Mesendoderm (in vitro differentiated cells): ENCODE measurements around the gene TUBB2B.

Experiments used
- DNase-seq: peaks from one replicate; pipeline ENCODE4 v3.0.0; 2013
- H2AK5ac ChIP-seq: 2 replicates; pipeline ENCODE4 v1.6.1; 2013; ENCODE audit warnings: low read length, inconsistent platforms
- H2BK120ac ChIP-seq: 2 replicates; pipeline ENCODE4 v1.6.1; 2013; ENCODE audit warnings: low read depth, mild to moderate bottlenecking, low read length, moderate library complexity, mixed read lengths
- H2BK15ac ChIP-seq: replicated peaks from 2 replicates; pipeline ENCODE4 v1.6.1; 2013; ENCODE audit warnings: low read depth, mild to moderate bottlenecking, moderate library complexity
- H2BK5ac ChIP-seq: 2 replicates; pipeline ENCODE4 v1.6.1; 2013; ENCODE audit warnings: low read length, inconsistent platforms
- H3K18ac ChIP-seq: 2 replicates; pipeline ENCODE4 v1.6.1; 2013; ENCODE audit warnings: mild to moderate bottlenecking, low read length, mixed read lengths
- H3K23ac ChIP-seq: one replicate; pipeline ENCODE4 v1.6.1; 2013; ENCODE audit warnings: low read length
- H3K27ac ChIP-seq: 2 replicates; pipeline ENCODE4 v1.5.1; 2013; ENCODE audit warnings: low read depth, mild to moderate bottlenecking, inconsistent platforms, low read length, moderate library complexity
- H3K27me3 ChIP-seq: 2 replicates; pipeline ENCODE4 v1.6.1; 2013; ENCODE audit warnings: low read length, control low read depth, mild to moderate bottlenecking, inconsistent platforms; ENCODE audit not compliant: insufficient read depth, poor library complexity
- H3K36me3 ChIP-seq: 2 replicates; pipeline ENCODE4 v1.6.1; 2013; ENCODE audit warnings: low read length, inconsistent platforms; ENCODE audit not compliant: control insufficient read depth, insufficient read depth
- H3K4ac ChIP-seq: one replicate; pipeline ENCODE4 v1.6.1; 2013; ENCODE audit warnings: low read depth, mild to moderate bottlenecking, low read length, moderate library complexity
- H3K4me1 ChIP-seq: 2 replicates; pipeline ENCODE4 v1.6.1; 2013; ENCODE audit warnings: low read depth, low read length, inconsistent platforms; ENCODE audit not compliant: control insufficient read depth
- H3K4me2 ChIP-seq: 2 replicates; pipeline ENCODE4 v1.6.1; 2013; ENCODE audit warnings: low read length
- H3K4me3 ChIP-seq: 2 replicates; pipeline ENCODE4 v1.5.1; 2013; ENCODE audit warnings: mild to moderate bottlenecking, low read length
- H3K56ac ChIP-seq: one replicate; pipeline ENCODE4 v1.6.1; 2013; ENCODE audit warnings: low read length
- H3K79me1 ChIP-seq: 2 replicates; pipeline ENCODE4 v1.6.1; 2013; ENCODE audit warnings: low read length, inconsistent platforms
- H3K79me2 ChIP-seq: 2 replicates; pipeline ENCODE4 v1.6.1; 2013; ENCODE audit warnings: mild to moderate bottlenecking, low read length; ENCODE audit not compliant: control insufficient read depth, insufficient read depth
- H3K9ac ChIP-seq: 2 replicates; pipeline ENCODE4 v1.6.1; 2013; ENCODE audit warnings: low read length, inconsistent platforms
- H4K5ac ChIP-seq: one replicate; pipeline ENCODE4 v1.6.1; 2013; ENCODE audit warnings: low read length
- H4K8ac ChIP-seq: one replicate; pipeline ENCODE4 v1.6.1; 2013; ENCODE audit warnings: low read depth, mild to moderate bottlenecking, control low read depth, low read length, moderate library complexity
- WGBS: extraction: QIAGEN DNeasy Blood & Tissue Kit; methylation state at CpG from one replicate; pipeline ENCODE4 v1.1.7; 2013; ENCODE audit warnings: low lambda C conversion rate, missing lambda C conversion rate; ENCODE audit not compliant: insufficient coverage; ENCODE audit errors: extremely low coverage; 5-methylcytosine and 5-hydroxymethylcytosine counted together

The TUBB2B gene

DNA sequence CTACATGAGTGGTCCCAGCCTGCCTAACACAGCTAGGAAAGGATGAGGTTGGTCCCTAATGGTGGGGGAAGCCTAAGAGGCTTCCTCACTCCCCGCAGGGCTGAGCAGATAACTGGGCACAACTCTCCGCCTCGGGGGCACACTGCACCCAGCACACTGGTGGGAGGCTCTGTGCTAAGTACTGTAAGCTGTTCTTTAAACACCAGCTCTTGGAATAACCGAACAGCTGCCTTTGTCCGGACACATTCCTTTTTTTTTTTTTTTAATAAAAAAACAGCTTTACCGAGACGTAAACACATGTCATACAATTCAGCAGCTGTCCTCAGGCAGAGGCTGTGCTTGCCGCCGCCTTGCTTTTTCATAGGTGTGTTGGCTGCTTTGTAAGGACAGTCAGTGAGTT is 38.2 kb upstream of the TUBB2B start:
- H2BK15ac ChIP-seq, result no peak overlapping the region
- no peak overlapping the region for H2BK120ac ChIP-seq
- no peak overlapping the region for H3K56ac ChIP-seq
- peaks cover 48% of the 10 kb centered on the region for H3K79me2 ChIP-seq
- H3K36me3 ChIP-seq, result peaks cover 3% of the 10 kb centered on the region
- H4K5ac ChIP-seq, result no peak overlapping the region
- peaks cover 28% of the 10 kb centered on the region for H3K79me1 ChIP-seq
- H2AK5ac ChIP-seq, result no peak overlapping the region
- H3K9ac ChIP-seq, result no peak overlapping the region
- H3K4ac ChIP-seq, result no peak overlapping the region
- no peak overlapping the region for H4K8ac ChIP-seq
- no CpG with 5 or more reads among the region's 9 CpGs for WGBS
- peaks cover under 1% of the 10 kb centered on the region for H3K4me1 ChIP-seq
- no peak overlapping the region for H3K18ac ChIP-seq
- H3K4me2 ChIP-seq, result no peak overlapping the region
- H3K4me3 ChIP-seq, result no peak overlapping the region
- no peak overlapping the region for H3K27ac ChIP-seq
- H2BK5ac ChIP-seq, result no peak overlapping the region
- H3K27me3 ChIP-seq, result no peaks in the 10 kb centered on the region
- no peak for DNase-seq
- no peak overlapping the region for H3K23ac ChIP-seq

DNA sequence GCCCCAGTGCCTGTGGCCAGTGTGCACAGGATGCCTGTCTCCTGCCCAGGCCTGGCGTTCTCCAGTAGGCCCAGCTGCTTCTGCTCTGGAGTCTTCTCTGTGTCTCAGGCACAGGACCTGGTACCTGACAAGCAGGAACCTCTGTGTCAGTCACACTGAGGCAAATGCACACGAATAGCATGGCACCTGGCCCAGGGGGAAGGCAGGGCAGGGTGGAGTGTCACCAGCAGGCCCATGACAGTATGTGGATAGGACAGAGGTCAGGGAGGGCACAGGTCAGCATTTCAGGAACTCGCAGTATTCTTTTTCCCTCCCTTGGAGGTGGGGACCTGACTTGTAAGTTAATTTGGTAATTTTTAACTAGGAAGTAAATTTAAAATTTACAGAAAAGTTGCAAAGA is 36.9 kb upstream of the TUBB2B start:
- no peak overlapping the region for H3K9ac ChIP-seq
- H4K8ac ChIP-seq, result no peak overlapping the region

DNA sequence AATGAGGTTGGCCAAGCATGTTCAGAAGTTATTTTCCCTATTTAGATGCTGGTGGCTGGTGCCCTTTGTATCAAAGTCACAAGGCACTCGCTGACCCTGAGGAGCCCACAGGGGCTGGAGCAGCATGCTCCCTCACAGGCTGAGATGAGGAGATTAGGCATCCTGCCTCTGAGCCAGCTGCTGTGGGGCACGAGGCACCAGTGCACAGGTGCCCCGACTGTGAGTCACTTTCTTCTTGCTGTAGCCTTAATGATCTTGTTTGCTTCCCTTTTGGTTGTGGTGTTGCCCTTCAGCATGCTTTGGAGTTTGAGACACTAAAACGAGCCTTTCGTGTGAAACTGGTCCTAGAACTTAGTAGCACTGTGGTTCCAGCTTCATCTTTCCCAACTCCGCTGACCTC is 35.6 kb upstream of the TUBB2B start:
- no peak overlapping the region for H2BK15ac ChIP-seq
- peaks cover 64% of the 10 kb centered on the region for H3K79me2 ChIP-seq
- H4K5ac ChIP-seq, result no peak overlapping the region
- DNase-seq, result no peak
- H3K27me3 ChIP-seq, result no peaks in the 10 kb centered on the region
- no peak overlapping the region for H2AK5ac ChIP-seq
- peaks cover 3% of the 10 kb centered on the region for H3K4me1 ChIP-seq
- no CpG with 5 or more reads among the region's 6 CpGs for WGBS
- H3K27ac ChIP-seq, result no peak overlapping the region
- no peak overlapping the region for H3K4me2 ChIP-seq
- H3K56ac ChIP-seq, result no peak overlapping the region
- no peak overlapping the region for H3K4me3 ChIP-seq
- no peak overlapping the region for H2BK120ac ChIP-seq
- no peak overlapping the region for H3K18ac ChIP-seq
- H3K9ac ChIP-seq, result no peak overlapping the region
- H4K8ac ChIP-seq, result no peak overlapping the region
- H3K79me1 ChIP-seq, result peaks cover 23% of the 10 kb centered on the region
- no peak overlapping the region for H3K23ac ChIP-seq
- H2BK5ac ChIP-seq, result no peak overlapping the region
- H3K4ac ChIP-seq, result no peak overlapping the region
- H3K36me3 ChIP-seq, result peaks cover 3% of the 10 kb centered on the region

More for the DNA sequence above, 36.9 kb upstream of the TUBB2B start:
- DNase-seq, result no peak
- WGBS, result no CpG with 5 or more reads among the region's 3 CpGs
- Histone ChIP-seq H3K79me2 (peaks cover 59% of the 10 kb centered on the region), H2BK5ac (no peak overlapping the region), H2BK15ac (no peak overlapping the region), H3K23ac (no peak overlapping the region), H3K4ac (no peak overlapping the region), H4K5ac (no peak overlapping the region), H3K4me2 (no peak overlapping the region), H3K4me3 (no peak overlapping the region), H3K27ac (no peak overlapping the region), H3K36me3 (peaks cover 3% of the 10 kb centered on the region), H3K18ac (no peak overlapping the region), H2BK120ac (no peak overlapping the region), H3K56ac (no peak overlapping the region), H2AK5ac (no peak overlapping the region), H3K4me1 (peaks cover 3% of the 10 kb centered on the region), H3K79me1 (peaks cover 27% of the 10 kb centered on the region), H3K27me3 (no peaks in the 10 kb centered on the region)

DNA sequence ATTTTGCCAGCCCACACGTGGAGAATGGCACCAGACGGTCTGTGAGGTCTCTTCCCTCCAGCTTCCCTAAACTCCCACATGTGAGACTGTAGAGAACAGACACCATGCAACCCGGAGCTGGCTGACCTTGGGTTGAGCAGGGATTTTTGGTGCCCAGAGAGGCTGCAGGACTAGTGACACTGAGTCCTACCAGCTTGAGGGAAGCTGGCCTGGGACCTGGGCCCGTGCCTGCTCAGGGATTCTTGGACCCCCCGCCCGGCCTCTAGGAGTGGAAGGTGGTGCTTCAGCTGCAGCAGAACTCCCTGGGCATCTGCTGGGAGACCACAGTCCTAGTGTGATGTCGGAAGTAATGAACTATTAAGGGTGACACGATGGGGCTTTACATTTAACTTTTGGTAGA is 34.5 kb upstream of the TUBB2B start:
- H3K23ac ChIP-seq, result no peak overlapping the region
- H4K8ac ChIP-seq, result no peak overlapping the region
- peaks cover 18% of the 10 kb centered on the region for H3K79me1 ChIP-seq
- no peaks in the 10 kb centered on the region for H3K27me3 ChIP-seq
- H3K36me3 ChIP-seq, result peaks cover 3% of the 10 kb centered on the region
- no peak overlapping the region for H3K4me3 ChIP-seq
- H3K4ac ChIP-seq, result no peak overlapping the region
- peaks cover 3% of the 10 kb centered on the region for H3K4me1 ChIP-seq
- WGBS, result no CpG with 5 or more reads among the region's 8 CpGs
- no peak overlapping the region for H2BK5ac ChIP-seq
- no peak overlapping the region for H4K5ac ChIP-seq
- H3K4me2 ChIP-seq, result no peak overlapping the region
- no peak overlapping the region for H3K27ac ChIP-seq
- no peak overlapping the region for H3K56ac ChIP-seq
- no peak overlapping the region for H3K18ac ChIP-seq
- no peak overlapping the region for H3K9ac ChIP-seq
- H2AK5ac ChIP-seq, result no peak overlapping the region
- H2BK15ac ChIP-seq, result no peak overlapping the region
- DNase-seq, result no peak
- H3K79me2 ChIP-seq, result peaks cover 60% of the 10 kb centered on the region
- H2BK120ac ChIP-seq, result no peak overlapping the region

DNA sequence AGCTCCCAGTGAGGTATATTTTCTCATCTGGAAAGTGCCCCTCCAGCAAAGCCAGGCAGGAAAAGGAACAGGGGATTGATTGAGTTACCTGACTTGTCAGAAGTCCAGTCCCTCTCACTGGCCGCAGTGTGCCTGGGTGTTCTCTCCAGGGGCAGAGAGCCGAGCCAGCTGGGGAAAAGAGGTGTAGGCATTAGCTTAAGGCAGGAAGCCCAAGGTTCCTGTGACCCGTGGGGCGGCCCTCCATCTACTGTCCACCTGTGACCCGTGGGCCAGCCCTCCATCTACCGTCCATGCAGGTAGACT is 34.0 kb upstream of the TUBB2B start:
- DNase-seq, result no peak
- no peak overlapping the region for H3K4ac ChIP-seq
- no peak overlapping the region for H3K18ac ChIP-seq
- peaks cover 18% of the 10 kb centered on the region for H3K79me1 ChIP-seq
- H3K27me3 ChIP-seq, result no peaks in the 10 kb centered on the region
- WGBS, result no CpG with 5 or more reads among the region's 6 CpGs
- no peak overlapping the region for H3K27ac ChIP-seq
- peak overlapping the region; percentile 31 for H3K9ac ChIP-seq
- no peak overlapping the region for H2AK5ac ChIP-seq
- H4K8ac ChIP-seq, result no peak overlapping the region
- H3K79me2 ChIP-seq, result peaks cover 60% of the 10 kb centered on the region
- H3K4me2 ChIP-seq, result no peak overlapping the region
- H3K4me3 ChIP-seq, result no peak overlapping the region
- H2BK15ac ChIP-seq, result no peak overlapping the region
- peaks cover 3% of the 10 kb centered on the region for H3K36me3 ChIP-seq
- no peak overlapping the region for H2BK120ac ChIP-seq
- no peak overlapping the region for H4K5ac ChIP-seq
- no peak overlapping the region for H3K23ac ChIP-seq
- H3K4me1 ChIP-seq, result peaks cover 3% of the 10 kb centered on the region
- H3K56ac ChIP-seq, result no peak overlapping the region
- no peak overlapping the region for H2BK5ac ChIP-seq

DNA sequence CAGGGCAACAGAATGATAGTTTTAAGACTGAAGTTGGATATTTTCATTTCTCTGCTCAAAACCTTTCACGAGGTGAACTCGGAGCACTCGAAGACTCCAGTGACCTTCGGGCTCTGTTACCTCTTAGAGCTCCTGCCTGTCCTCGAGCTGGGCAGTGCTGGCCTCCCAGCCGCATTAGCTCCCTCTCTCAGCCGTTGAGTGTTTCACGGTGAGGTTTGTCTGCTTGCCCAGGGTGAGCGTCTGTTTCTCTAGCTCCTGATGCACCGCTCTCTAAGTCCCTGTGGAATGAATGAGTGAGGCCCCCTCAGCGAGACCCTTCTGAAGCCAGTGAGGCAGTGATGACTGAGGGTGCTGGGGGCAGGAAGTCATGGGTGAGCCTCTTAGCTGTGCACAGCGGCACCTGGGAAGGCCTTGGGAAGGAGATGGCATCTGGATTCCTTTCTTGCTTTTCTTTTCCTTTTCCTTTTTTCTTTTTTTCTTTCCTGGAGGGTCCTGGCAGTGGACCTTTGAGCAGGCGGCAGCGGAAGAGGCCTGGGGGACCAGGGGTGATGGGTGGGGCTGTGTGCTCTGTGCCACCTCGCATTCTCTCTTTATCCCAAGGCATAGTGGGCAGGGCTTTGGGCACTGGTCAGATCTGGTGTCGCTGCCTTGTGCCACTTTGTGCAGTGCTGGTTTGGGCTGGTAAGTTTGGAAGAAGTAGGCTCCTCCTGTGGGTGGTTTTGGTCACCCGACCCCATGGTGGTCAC is 33.5 kb upstream of the TUBB2B start:
- Histone ChIP-seq H3K4me2 (peak overlapping the region; percentile 11), H2BK15ac (no peak overlapping the region), H3K9ac (peak overlapping the region; percentile 39), H4K5ac (no peak overlapping the region), H2BK120ac (no peak overlapping the region), H3K79me1 (peaks cover 18% of the 10 kb centered on the region), H3K56ac (peak overlapping the region; percentile 63), H3K27ac (no peak overlapping the region), H3K36me3 (peaks cover 3% of the 10 kb centered on the region), H2BK5ac (no peak overlapping the region), H3K4me1 (peaks cover 3% of the 10 kb centered on the region), H3K4me3 (no peak overlapping the region), H3K18ac (no peak overlapping the region), H3K27me3 (no peaks in the 10 kb centered on the region), H2AK5ac (no peak overlapping the region), H3K4ac (no peak overlapping the region), H3K23ac (peak overlapping the region; percentile 50), H4K8ac (no peak overlapping the region), H3K79me2 (peaks cover 59% of the 10 kb centered on the region)
- WGBS, result no CpG with 5 or more reads among the region's 17 CpGs
- no peak for DNase-seq
